IPS DF 4.7 (cell line): ENCODE measurements around the gene SNRNP48.

Source experiments
- DNase-seq: peaks from one replicate; pipeline ENCODE4 v3.0.0-alpha.2; 2013; ENCODE audit warnings: low spot score; ENCODE audit errors: extremely low read depth

Gene SNRNP48

GRCh38 chr6:7640607-7641577, 50.9 kb downstream of the SNRNP48 start:
- DNase-seq, result no peak

- no peak for DNase-seq
These were observed 52.8 kb downstream of the SNRNP48 start for GRCh38 chr6:7642791-7643190.

GRCh38 chr6:7644417-7644816, 54.4 kb downstream of the SNRNP48 start:
- DNase-seq, result no peak

GRCh38 chr6:7646394-7646793, 56.4 kb downstream of the SNRNP48 start:
- DNase-seq, result no peak

- DNase-seq, result no peak
These were observed 57.5 kb downstream of the SNRNP48 start for GRCh38 chr6:7647504-7647903.

GRCh38 chr6:7649037-7649810, 59.2 kb downstream of the SNRNP48 start:
- DNase-seq, result no peak

GRCh38 chr6:7650878-7651277, 60.9 kb downstream of the SNRNP48 start:
- no peak for DNase-seq

- no peak for DNase-seq
These were observed 63.0 kb downstream of the SNRNP48 start for GRCh38 chr6:7652957-7653356.

- no peak for DNase-seq
These were observed 66.4 kb downstream of the SNRNP48 start for GRCh38 chr6:7656355-7656754.

- DNase-seq, result no peak
These were observed 68.5 kb downstream of the SNRNP48 start for GRCh38 chr6:7658543-7658942.

- no peak for DNase-seq
These were observed 71.4 kb downstream of the SNRNP48 start for GRCh38 chr6:7661364-7661763.
